Thymus (tissue), 11 donors: Measurements from ENCODE around the gene METTL1. TPM values are rescaled to one million over a fixed set of nuclear protein-coding genes. Genes with fewer than 3 reads are reported as not detected.

Source experiments
- DNase-seq, 9 donors: peaks; one replicate each; pipeline ENCODE4 v3.0.0-alpha.2; 2013; ENCODE audit warnings: low spot score in 9 of 9, low read depth in 6 of 9, missing footprints in 1 of 9
- H3K27ac ChIP-seq, 2 donors: one replicate each; pipeline ENCODE4 v1.5.1; 2013; ENCODE audit warnings: control low read depth in 1 of 2, low read depth in 1 of 2, low read length in 1 of 2, mild to moderate bottlenecking in 1 of 2, moderate library complexity in 1 of 2
- H3K27me3 ChIP-seq, 2 donors: one replicate each; pipeline ENCODE4 v1.5.1; 2013; ENCODE audit warnings: low read length in 1 of 2; ENCODE audit not compliant: control insufficient read depth in 2 of 2, insufficient read depth in 1 of 2
- H3K36me3 ChIP-seq, 2 donors: one replicate each; pipeline ENCODE4 v1.5.1; 2013; ENCODE audit warnings: low read length in 1 of 2, mild to moderate bottlenecking in 1 of 2, moderate library complexity in 1 of 2; ENCODE audit not compliant: control insufficient read depth in 2 of 2, insufficient read depth in 2 of 2
- H3K4me1 ChIP-seq, 2 donors: one replicate each; pipeline ENCODE4 v1.5.1; 2013; ENCODE audit warnings: low read length in 2 of 2; ENCODE audit not compliant: control insufficient read depth in 2 of 2, insufficient read depth in 2 of 2
- H3K4me3 ChIP-seq, 2 donors: one replicate each; pipeline ENCODE4 v1.5.1; 2013; ENCODE audit warnings: low read length in 2 of 2, control low read depth in 1 of 2, mild to moderate bottlenecking in 1 of 2
- H3K9me3 ChIP-seq, 2 donors: one replicate each; pipeline ENCODE4 v1.5.1; 2013; ENCODE audit warnings: low read length in 1 of 2, mild to moderate bottlenecking in 1 of 2; ENCODE audit not compliant: control insufficient read depth in 2 of 2, insufficient read depth in 1 of 2
- WGBS: extraction: QIAGEN DNeasy Blood & Tissue Kit; methylation state at CpG from one replicate; pipeline ENCODE4 v1.1.7; 2013; 5-methylcytosine and 5-hydroxymethylcytosine counted together
- polyA plus RNA-seq: library from polyadenylated mRNA; stranded (reverse); fragments of 200-250 nt; gene quantifications from one replicate; pipeline ENCODE4 v1.2.3, GENCODE V29; 2013
- total RNA-seq: library from RNA; stranded (reverse); fragments of 120-200 nt; gene quantifications from one replicate; pipeline ENCODE4 v1.2.4, GENCODE V29; 2013
- donor health status: healthy.

METTL1 gene
- total and polyA plus RNA-seq, 2 donors = 10.6 to 12.9 TPM

GRCh38 chr12:57815177-57816000, 43.5 kb upstream of the METTL1 start:
- 94% methylated on average over 13 of the region's 13 CpGs for WGBS
- Histone ChIP-seq H3K4me1 (peaks cover 4 to 11% of the 10 kb centered on the region in 2 donors), H3K27me3 (no peaks in the 10 kb centered on the region), H3K9me3 (no peaks in the 10 kb centered on the region), H3K4me3 (no peak overlapping the region), H3K36me3 (peaks cover 14 to 26% of the 10 kb centered on the region in 2 donors), H3K27ac (no peak overlapping the region)
- no peak for DNase-seq

GRCh38 chr12:57813971-57814772, 42.3 kb upstream of the METTL1 start:
- H3K36me3 ChIP-seq = peaks cover 15 to 18% of the 10 kb centered on the region in 2 donors
- no peak for DNase-seq
- H3K4me3 ChIP-seq = no peak overlapping the region
- H3K9me3 ChIP-seq = no peaks in the 10 kb centered on the region
- H3K4me1 ChIP-seq = peaks cover 4 to 11% of the 10 kb centered on the region in 2 donors
- WGBS = 93% methylated on average over 17 of the region's 17 CpGs
- H3K27me3 ChIP-seq = no peaks in the 10 kb centered on the region
- no peak overlapping the region for H3K27ac ChIP-seq

- peaks cover 9 to 13% of the 10 kb centered on the region in 2 donors for H3K36me3 ChIP-seq
- H3K4me3 ChIP-seq = no peak overlapping the region
- H3K27me3 ChIP-seq = no peaks in the 10 kb centered on the region
- peaks cover 4 to 11% of the 10 kb centered on the region in 2 donors for H3K4me1 ChIP-seq
- no peak overlapping the region for H3K27ac ChIP-seq
- DNase-seq = no peak
- no peaks in the 10 kb centered on the region for H3K9me3 ChIP-seq
- 95% methylated on average over 14 of the region's 14 CpGs for WGBS
Measured at GRCh38 chr12:57813111-57813970, 41.4 kb upstream of the METTL1 start.

GRCh38 chr12:57811028-57811755, 39.3 kb upstream of the METTL1 start:
- no peaks in the 10 kb centered on the region for H3K9me3 ChIP-seq
- no peak overlapping the region for H3K4me3 ChIP-seq
- H3K4me1 ChIP-seq = peaks cover 4 to 6% of the 10 kb centered on the region in 2 donors
- peaks cover 14 to 25% of the 10 kb centered on the region in 2 donors for H3K36me3 ChIP-seq
- H3K27ac ChIP-seq = no peak overlapping the region
- WGBS = 98% methylated on average over 10 of the region's 10 CpGs
- no peak for DNase-seq
- no peaks in the 10 kb centered on the region for H3K27me3 ChIP-seq

- Histone ChIP-seq H3K36me3 (peaks cover 12 to 25% of the 10 kb centered on the region in 2 donors), H3K27me3 (no peaks in the 10 kb centered on the region), H3K4me3 (no peak overlapping the region), H3K27ac (no peak overlapping the region), H3K4me1 (no peaks in the 10 kb centered on the region), H3K9me3 (no peaks in the 10 kb centered on the region)
- DNase-seq = no peak
- WGBS = 94% methylated on average over 5 of the region's 5 CpGs
Measured at GRCh38 chr12:57810450-57810849, 38.5 kb upstream of the METTL1 start.

- Histone ChIP-seq H3K4me1 (no peaks in the 10 kb centered on the region), H3K36me3 (peaks cover 10 to 25% of the 10 kb centered on the region in 2 donors), H3K4me3 (no peak overlapping the region), H3K27me3 (no peaks in the 10 kb centered on the region), H3K27ac (no peak overlapping the region), H3K9me3 (no peaks in the 10 kb centered on the region)
- DNase-seq = no peak
- 98% methylated on average over 3 of the region's 3 CpGs for WGBS
Measured at GRCh38 chr12:57809425-57809824, 37.5 kb upstream of the METTL1 start.

- Histone ChIP-seq H3K27me3 (no peaks in the 10 kb centered on the region), H3K9me3 (no peaks in the 10 kb centered on the region), H3K36me3 (peaks cover 10 to 28% of the 10 kb centered on the region in 2 donors), H3K4me3 (no peak overlapping the region), H3K4me1 (no peaks in the 10 kb centered on the region), H3K27ac (no peak overlapping the region)
- DNase-seq = no peak
- WGBS = 97% methylated on average over 5 of the region's 5 CpGs
Measured at GRCh38 chr12:57808351-57808750, 36.4 kb upstream of the METTL1 start.

GRCh38 chr12:57807285-57807684, 35.4 kb upstream of the METTL1 start:
- peaks cover 14 to 39% of the 10 kb centered on the region in 2 donors for H3K36me3 ChIP-seq
- H3K4me3 ChIP-seq = no peak overlapping the region
- WGBS = 96% methylated on average over 9 of the region's 9 CpGs
- no peak for DNase-seq
- H3K9me3 ChIP-seq = no peaks in the 10 kb centered on the region
- H3K27me3 ChIP-seq = no peaks in the 10 kb centered on the region
- no peak overlapping the region for H3K27ac ChIP-seq
- no peaks in the 10 kb centered on the region for H3K4me1 ChIP-seq
